HG03520 (cell line): ENCODE results near the gene OMD.

Experiments used
- ATAC-seq: cut with Tn5 transposase; IDR thresholded peaks from one replicate; pipeline ENCODE4 v1.9.1; 2021; ENCODE audit warnings: mild to moderate bottlenecking, moderate library complexity; ENCODE audit not compliant: unreplicated experiment

OMD gene

GRCh38 chr9:92378865-92379560 lies 45.3 kb downstream of the OMD start:
- ATAC-seq: no peak

GRCh38 chr9:92377876-92378275 lies 46.4 kb downstream of the OMD start:
- ATAC-seq: no peak

DNA sequence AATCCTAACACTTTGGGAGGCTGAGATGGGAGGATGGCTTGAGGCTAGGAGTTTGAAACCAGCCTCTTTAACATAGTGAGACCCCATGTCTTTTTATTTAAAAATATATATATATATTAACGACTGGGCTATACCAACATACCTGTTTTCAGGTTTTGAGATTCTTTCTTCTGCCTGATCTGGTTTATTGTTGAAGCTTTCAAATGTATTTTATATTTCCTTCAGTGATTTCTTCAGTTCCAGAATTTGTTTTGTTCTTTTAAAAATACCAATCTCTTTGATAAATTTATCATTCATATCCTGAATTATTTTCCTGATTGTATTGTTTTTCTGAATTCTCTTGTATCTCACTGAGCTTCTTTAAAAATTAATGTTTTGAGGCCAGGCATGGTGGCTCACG lies 51.1 kb downstream of the OMD start:
- no peak for ATAC-seq

GRCh38 chr9:92369075-92369474 lies 55.2 kb downstream of the OMD start:
- no peak for ATAC-seq
